Stimulated activated CD8-positive, alpha-beta memory T cell treated with anti-CD3 and anti-CD28 coated beads, Interleukin-12 subunit alpha, Interleukin-12 subunit beta, amount 100 ng/mL, for 4 hours (primary cell): ENCODE measurements around the gene KHSRP.

Source experiments
- DNase-seq: peaks from one replicate; pipeline ENCODE4 v3.0.0-alpha.2; 2020; ENCODE audit warnings: low read depth

KHSRP gene

GRCh38 chr19:6387372-6387771 lies 37.2 kb downstream of the KHSRP start:
- DNase-seq, result no peak

- DNase-seq, result no peak
Measured at GRCh38 chr19:6384381-6384780, 40.2 kb downstream of the KHSRP start.

GRCh38 chr19:6383188-6383587 lies 41.4 kb downstream of the KHSRP start:
- DNase-seq, result no peak

- no peak for DNase-seq
Measured at GRCh38 chr19:6381030-6381750, 43.4 kb downstream of the KHSRP start.

- no peak for DNase-seq
Measured at GRCh38 chr19:6379744-6380143, 44.9 kb downstream of the KHSRP start.

GRCh38 chr19:6378486-6378885 lies 46.1 kb downstream of the KHSRP start:
- DNase-seq, result no peak

GRCh38 chr19:6378041-6378440 lies 46.6 kb downstream of the KHSRP start:
- no peak for DNase-seq

- no peak for DNase-seq
Measured at GRCh38 chr19:6376512-6377190, 48.0 kb downstream of the KHSRP start.

GRCh38 chr19:6375411-6376010 lies 49.1 kb downstream of the KHSRP start, which contains the start of gene PSPN:
Gene PSPN, minus strand, starts transcription at chr19:6375933. Its CDS starts 84 bp downstream, at chr19:6375849.
- DNase-seq, result no peak

GRCh38 chr19:6374711-6375410 lies 49.8 kb downstream of the KHSRP start:
- DNase-seq, result no peak

GRCh38 chr19:6374161-6374709 lies 50.4 kb downstream of the KHSRP start:
- no peak for DNase-seq

- no peak for DNase-seq
Measured at GRCh38 chr19:6373813-6374108, 50.9 kb downstream of the KHSRP start.

GRCh38 chr19:6373096-6373812 lies 51.4 kb downstream of the KHSRP start:
- peak; percentile 93 for DNase-seq

GRCh38 chr19:6372594-6373095 lies 52.0 kb downstream of the KHSRP start, which contains the start of gene ALKBH7:
Gene ALKBH7, plus strand, starts transcription at chr19:6372794. Its CDS starts 27 bp downstream, at chr19:6372821.
- DNase-seq, result peak; percentile 85

GRCh38 chr19:6364353-6364752 lies 60.3 kb downstream of the KHSRP start:
- no peak for DNase-seq
